CD14-positive monocyte (primary cell): Measurements from ENCODE around the gene AFAP1L1. TPM values are rescaled to one million over a fixed set of nuclear protein-coding genes. Genes with fewer than 3 reads are reported as not detected.

Source experiments
- DNase-seq, 3 donors: peaks; one replicate each; pipeline ENCODE4 v3.0.0-alpha.2; 2011 to 2022
- H2AFZ ChIP-seq: 2 replicates; pipeline ENCODE4 v1.6.0; 2012; ENCODE audit warnings: mild to moderate bottlenecking, low read depth, low read length, inconsistent platforms; ENCODE audit not compliant: insufficient read depth, poor library complexity, severe bottlenecking
- H3K27ac ChIP-seq, 2 donors: 1 replicate in 1 of 2; 2 replicates in 1 of 2; pipeline ENCODE4 v1.5.1; 2012 to 2013; ENCODE audit warnings: low read length in 2 of 2, control low read depth in 1 of 2, inconsistent platforms in 1 of 2, low read depth in 1 of 2, mild to moderate bottlenecking in 1 of 2
- H3K27me3 ChIP-seq, 2 donors: one replicate each; pipeline versions ENCODE4 v1.6.0 to v1.6.1; 2011 to 2013; ENCODE audit warnings: low read length in 2 of 2; ENCODE audit not compliant: control insufficient read depth in 2 of 2, insufficient read depth in 2 of 2
- H3K36me3 ChIP-seq, 2 donors: replicated peaks in 1 of 2; 1 replicate in 1 of 2; 2 replicates in 1 of 2; pipeline versions ENCODE4 v1.5.1 to v1.6.1; 2012 to 2013; ENCODE audit warnings: low read length in 2 of 2, control low read depth in 1 of 2, inconsistent platforms in 1 of 2, mild to moderate bottlenecking in 1 of 2; ENCODE audit not compliant: insufficient read depth in 2 of 2, control insufficient read depth in 1 of 2
- H3K4me1 ChIP-seq, 2 donors: 1 replicate in 1 of 2; 2 replicates in 1 of 2; pipeline versions ENCODE4 v1.5.1 to v1.6.1; 2012 to 2013; ENCODE audit warnings: low read length in 2 of 2, control low read depth in 1 of 2, inconsistent platforms in 1 of 2, mild to moderate bottlenecking in 1 of 2, moderate library complexity in 1 of 2; ENCODE audit not compliant: insufficient read depth in 2 of 2, control insufficient read depth in 1 of 2
- H3K4me2 ChIP-seq: replicated peaks from 2 replicates; pipeline ENCODE3; 2012; ENCODE audit warnings: low read length, moderate library complexity, mild to moderate bottlenecking; ENCODE audit not compliant: poor library complexity, severe bottlenecking; ENCODE audit errors: extremely low read depth
- H3K4me3 ChIP-seq, 3 experiments: fragments of 200-600 bp in 1 of 3; sonication (generic) in 1 of 3; replicated peaks in 1 of 3; 1 replicate in 2 of 3; 2 replicates in 1 of 3; pipeline ENCODE4 v1.5.1; 2011 to 2013; ENCODE audit warnings: low read length in 3 of 3, mild to moderate bottlenecking in 3 of 3, control low read depth in 2 of 3, low read depth in 2 of 3, inconsistent platforms in 1 of 3, moderate library complexity in 1 of 3
- H3K79me2 ChIP-seq: 2 replicates; pipeline ENCODE4 v1.6.0; 2012; ENCODE audit warnings: mild to moderate bottlenecking, control low read depth, inconsistent platforms, low read length, moderate library complexity; ENCODE audit not compliant: insufficient read depth
- H3K9ac ChIP-seq: 2 replicates; pipeline ENCODE4 v1.6.0; 2017; ENCODE audit warnings: low read length, mild to moderate bottlenecking; ENCODE audit not compliant: insufficient read depth, poor library complexity, severe bottlenecking
- H3K9me3 ChIP-seq, 2 donors: replicated peaks in 1 of 2; 1 replicate in 1 of 2; 2 replicates in 1 of 2; pipeline versions ENCODE4 v1.5.1 to v1.6.1; 2012 to 2013; ENCODE audit warnings: low read length in 2 of 2, control low read depth in 1 of 2; ENCODE audit not compliant: control insufficient read depth in 1 of 2, insufficient read depth in 1 of 2
- H4K20me1 ChIP-seq: 2 replicates; pipeline ENCODE4 v1.6.0; 2012; ENCODE audit warnings: mild to moderate bottlenecking, low read length, control low read depth, moderate library complexity; ENCODE audit not compliant: insufficient read depth
- H3K27ac Mint-ChIP-seq, 7 donors: one replicate each; pipeline ENCODE4 v1.8.0; 2020; ENCODE audit warnings: mild to moderate bottlenecking in 7 of 7, mixed read lengths in 7 of 7, moderate library complexity in 6 of 7, inconsistent platforms in 2 of 7
- H3K27me3 Mint-ChIP-seq, 3 donors: one replicate each; pipeline ENCODE4 v1.8.0; 2021 to 2022; ENCODE audit warnings: low read depth in 3 of 3, mild to moderate bottlenecking in 3 of 3, mixed read lengths in 3 of 3, moderate library complexity in 3 of 3, inconsistent platforms in 1 of 3
- H3K36me3 Mint-ChIP-seq, 2 donors: one replicate each; pipeline ENCODE4 v1.8.0; 2020; ENCODE audit warnings: mixed read lengths in 2 of 2, inconsistent platforms in 1 of 2, mild to moderate bottlenecking in 1 of 2
- H3K4me1 Mint-ChIP-seq: one replicate; pipeline ENCODE4 v1.8.0; 2020; ENCODE audit warnings: mild to moderate bottlenecking, mixed read lengths
- H3K4me3 Mint-ChIP-seq, 2 donors: one replicate each; pipeline ENCODE4 v1.8.0; 2020; ENCODE audit warnings: mild to moderate bottlenecking in 2 of 2, mixed read lengths in 2 of 2, moderate library complexity in 1 of 2
- H3K9me3 Mint-ChIP-seq, 7 donors: one replicate each; pipeline ENCODE4 v1.8.0; 2020 to 2022; ENCODE audit warnings: mixed read lengths in 7 of 7, mild to moderate bottlenecking in 6 of 7, moderate library complexity in 6 of 7, inconsistent platforms in 2 of 7
- WGBS: methylation state at CpG from one replicate; pipeline ENCODE4 v1.1.5; 2013; ENCODE audit warnings: missing lambda C conversion rate; ENCODE audit not compliant: insufficient coverage; 5-methylcytosine and 5-hydroxymethylcytosine counted together
- intact Hi-C, 2 donors: fragments of 100-400 bp; cut with micrococcal nuclease; formaldehyde crosslinking; loops; one replicate each; pipeline versions ENCODE4 v1.15.0 to v1.15.1; 2023
- polyA plus RNA-seq, 3 donors: library from polyadenylated mRNA; depleted of rRNA in 1 of 3; unstranded in 2 of 3; stranded (reverse) in 1 of 3; fragments of 300-500 nt in 2 of 3; fragments of >200 nt in 1 of 3; fragmentation: Illumina TruSeq in 2 of 3; gene quantifications; 1 replicate in 2 of 3; 2 replicates in 1 of 3; pipeline ENCODE4 v1.2.3, GENCODE V29; 2012 to 2021
- TF ChIP-seq, protein P1 (sequence below): fragments of 200-600 bp; IDR thresholded peaks from one replicate; pipeline ENCODE4 v1.8.0; 2022; ENCODE audit warnings: antibody characterized with exemption, mild to moderate bottlenecking

Gene AFAP1L1
- polyA plus RNA-seq, 3 donors: not detected

DNA sequence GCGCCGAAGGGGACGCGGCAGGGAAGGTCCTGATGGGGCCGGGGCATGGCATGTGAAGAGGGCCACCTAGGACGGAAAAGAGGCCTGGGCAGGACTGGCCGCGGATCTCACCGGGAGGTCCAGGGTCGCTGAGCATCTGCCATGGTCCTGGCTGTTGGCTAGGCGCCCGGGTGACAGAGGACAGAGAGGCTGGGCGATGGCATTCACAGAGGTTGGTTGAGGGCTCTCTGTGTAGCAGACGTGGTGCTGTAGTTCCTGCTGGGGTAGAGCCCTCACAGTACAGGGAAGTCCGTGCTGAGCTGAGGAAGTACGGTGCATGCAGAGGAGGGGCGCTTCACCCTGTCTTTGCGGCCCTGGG, 86.6 kb downstream of the AFAP1L1 start:
- WGBS: 2% methylated on average over 14 of the region's 18 CpGs
- Histone ChIP-seq H3K36me3 (peaks cover 10 to 25% of the 10 kb centered on the region in 2 donors), H3K27me3 (no peaks in the 10 kb centered on the region), H3K4me1 (peaks cover 36 to 41% of the 10 kb centered on the region in 2 donors), H3K4me2 (peak overlapping the region; percentile 97), H3K79me2 (peaks cover 17% of the 10 kb centered on the region), H3K27ac (peak overlapping the region; percentile 63 to 83), H4K20me1 (peaks cover 6% of the 10 kb centered on the region), H2AFZ (peak overlapping the region; percentile 92), H3K9me3 (no peaks in the 10 kb centered on the region), H3K9ac (peak overlapping the region; percentile 72), H3K4me3 (peak overlapping the region; percentile 74 to 88 (median 76))
- TF ChIP-seq, protein P1, sequence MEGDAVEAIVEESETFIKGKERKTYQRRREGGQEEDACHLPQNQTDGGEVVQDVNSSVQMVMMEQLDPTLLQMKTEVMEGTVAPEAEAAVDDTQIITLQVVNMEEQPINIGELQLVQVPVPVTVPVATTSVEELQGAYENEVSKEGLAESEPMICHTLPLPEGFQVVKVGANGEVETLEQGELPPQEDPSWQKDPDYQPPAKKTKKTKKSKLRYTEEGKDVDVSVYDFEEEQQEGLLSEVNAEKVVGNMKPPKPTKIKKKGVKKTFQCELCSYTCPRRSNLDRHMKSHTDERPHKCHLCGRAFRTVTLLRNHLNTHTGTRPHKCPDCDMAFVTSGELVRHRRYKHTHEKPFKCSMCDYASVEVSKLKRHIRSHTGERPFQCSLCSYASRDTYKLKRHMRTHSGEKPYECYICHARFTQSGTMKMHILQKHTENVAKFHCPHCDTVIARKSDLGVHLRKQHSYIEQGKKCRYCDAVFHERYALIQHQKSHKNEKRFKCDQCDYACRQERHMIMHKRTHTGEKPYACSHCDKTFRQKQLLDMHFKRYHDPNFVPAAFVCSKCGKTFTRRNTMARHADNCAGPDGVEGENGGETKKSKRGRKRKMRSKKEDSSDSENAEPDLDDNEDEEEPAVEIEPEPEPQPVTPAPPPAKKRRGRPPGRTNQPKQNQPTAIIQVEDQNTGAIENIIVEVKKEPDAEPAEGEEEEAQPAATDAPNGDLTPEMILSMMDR: no peak
- H3K4me3 Mint-ChIP-seq: peak overlapping the region; percentile 97 to 98
- H3K27ac Mint-ChIP-seq: peak overlapping the region; percentile 84 to 97 (median 94)
- H3K4me1 Mint-ChIP-seq: peaks cover 43% of the 10 kb centered on the region
- peak; percentile 42 to 62 (median 54) for DNase-seq
- no peaks in the 10 kb centered on the region for H3K9me3 Mint-ChIP-seq
- H3K27me3 Mint-ChIP-seq: no peaks in the 10 kb centered on the region
- H3K36me3 Mint-ChIP-seq: peaks cover 24 to 25% of the 10 kb centered on the region in 2 donors
- intact Hi-C loops: no loop called here

DNA sequence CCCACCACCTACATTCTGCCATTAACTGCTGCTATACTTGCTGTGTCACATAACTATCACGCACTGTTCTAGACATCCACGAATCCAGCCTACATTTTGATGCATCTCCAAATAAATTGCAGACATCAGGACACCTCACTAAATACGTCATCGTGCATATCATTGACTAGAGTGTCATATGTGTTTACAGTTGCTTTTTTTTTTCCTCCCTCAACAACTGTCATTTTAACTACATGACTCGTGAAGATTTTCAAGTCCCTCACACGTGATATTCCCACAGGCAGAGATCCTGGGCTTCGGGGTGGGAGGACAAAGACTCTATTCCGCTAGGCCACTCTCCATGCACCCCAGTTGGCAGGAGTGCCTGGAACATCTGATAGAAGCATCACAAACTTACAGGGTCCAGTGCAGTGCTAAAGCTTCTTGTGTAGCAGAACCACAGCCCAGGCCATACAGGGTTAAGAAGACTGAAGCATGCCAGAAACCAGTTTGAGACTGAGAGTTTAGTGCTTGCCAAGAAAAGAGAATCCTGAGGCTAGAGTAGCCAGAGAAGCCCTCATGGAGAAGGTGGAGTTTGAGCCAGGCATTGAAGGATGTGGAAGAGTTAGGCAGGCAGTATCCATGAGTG, 87.3 kb downstream of the AFAP1L1 start:
- 100% methylated on average over 1 of the region's 8 CpGs for WGBS

More for the DNA sequence above, 87.3 kb downstream of the AFAP1L1 start:
- Mint-ChIP-seq H3K9me3 (no peaks in the 10 kb centered on the region), H3K27ac (peak overlapping the region in 1 of 7 donors; percentile 84), H3K4me1 (peaks cover 43% of the 10 kb centered on the region), H3K27me3 (no peaks in the 10 kb centered on the region), H3K4me3 (peak overlapping the region in 1 of 2 donors; percentile 98), H3K36me3 (peaks cover 20 to 22% of the 10 kb centered on the region in 2 donors)
- Histone ChIP-seq H4K20me1 (peaks cover 6% of the 10 kb centered on the region), H3K27me3 (no peaks in the 10 kb centered on the region), H3K4me2 (peak overlapping the region; percentile 97), H3K4me1 (peaks cover 36 to 41% of the 10 kb centered on the region in 2 donors), H3K4me3 (peak overlapping the region in 1 of 3 experiments; percentile 88), H2AFZ (peak overlapping the region; percentile 92), H3K36me3 (peaks cover 3 to 18% of the 10 kb centered on the region in 2 donors), H3K9me3 (no peaks in the 10 kb centered on the region), H3K27ac (no peak overlapping the region), H3K9ac (no peak overlapping the region), H3K79me2 (peaks cover 11% of the 10 kb centered on the region)
- no peak for DNase-seq
- TF ChIP-seq, protein P1: no peak
- intact Hi-C loops: no loop called here
